HAP-1 (cell line): Measurements from ENCODE around the gene NTSR2.

Source experiments
- DNase-seq, 2 experiments: peaks; one replicate each; pipeline ENCODE4 v3.0.0-alpha.2; 2016 to 2020; ENCODE audit warnings: low spot score in 2 of 2
- H3K27me3 ChIP-seq: fragments of 250-450 bp; sonication (Bioruptor Pico); 2 replicates; pipeline ENCODE4 v1.5.1; 2020; ENCODE audit warnings: low read depth, mild to moderate bottlenecking, moderate library complexity
- H3K36me3 ChIP-seq: fragments of 250-450 bp; sonication (Bioruptor Pico); replicated peaks from 2 replicates; pipeline ENCODE4 v1.5.1; 2020; ENCODE audit warnings: mild to moderate bottlenecking
- H3K4me1 ChIP-seq: fragments of 250-450 bp; sonication (Bioruptor Pico); 2 replicates; pipeline ENCODE4 v1.5.1; 2020; ENCODE audit warnings: mild to moderate bottlenecking
- H3K4me3 ChIP-seq: fragments of 250-450 bp; sonication (Bioruptor Pico); 2 replicates; pipeline ENCODE4 v1.5.1; 2020; ENCODE audit warnings: mild to moderate bottlenecking, moderate library complexity
- H3K9me3 ChIP-seq: fragments of 250-450 bp; sonication (Bioruptor Pico); 2 replicates; pipeline ENCODE4 v1.5.1; 2020; ENCODE audit warnings: mild to moderate bottlenecking, moderate library complexity
- in situ Hi-C: fragments of 300-500 bp; cut with MboI; formaldehyde crosslinking; loops from 3 replicates; pipeline ENCODE4 v1.14.3; 2020; ENCODE audit warnings: low sequenced_read_pairs, inconsistent platforms, mixed read lengths

The NTSR2 gene

DNA sequence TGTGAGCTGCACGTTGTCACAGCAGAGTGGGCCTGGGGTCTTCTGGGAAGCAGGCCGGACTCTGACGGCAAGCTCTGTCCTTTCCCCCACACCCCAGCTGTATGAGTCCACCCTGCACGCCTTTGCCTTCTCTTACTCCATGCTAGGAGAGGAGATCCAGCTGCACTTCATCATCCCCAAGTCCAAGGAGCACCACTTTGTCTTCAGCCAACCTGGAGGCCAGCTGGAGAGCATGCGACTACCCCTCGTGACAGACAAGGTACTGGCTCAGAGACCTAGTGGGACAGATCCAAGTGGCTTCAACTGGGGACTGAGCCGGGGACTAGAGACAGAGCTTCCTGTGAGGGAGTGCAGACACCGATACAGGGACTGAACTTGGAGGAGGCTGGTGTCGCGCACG lies 40.1 kb downstream of the NTSR2 start:
- H3K27me3 ChIP-seq, result no peaks in the 10 kb centered on the region
- H3K9me3 ChIP-seq, result no peaks in the 10 kb centered on the region
- H3K4me3 ChIP-seq, result no peak overlapping the region
- no peaks in the 10 kb centered on the region for H3K4me1 ChIP-seq
- no peaks in the 10 kb centered on the region for H3K36me3 ChIP-seq
- in situ Hi-C loops, result no loop called here
- DNase-seq, result no peak

DNA sequence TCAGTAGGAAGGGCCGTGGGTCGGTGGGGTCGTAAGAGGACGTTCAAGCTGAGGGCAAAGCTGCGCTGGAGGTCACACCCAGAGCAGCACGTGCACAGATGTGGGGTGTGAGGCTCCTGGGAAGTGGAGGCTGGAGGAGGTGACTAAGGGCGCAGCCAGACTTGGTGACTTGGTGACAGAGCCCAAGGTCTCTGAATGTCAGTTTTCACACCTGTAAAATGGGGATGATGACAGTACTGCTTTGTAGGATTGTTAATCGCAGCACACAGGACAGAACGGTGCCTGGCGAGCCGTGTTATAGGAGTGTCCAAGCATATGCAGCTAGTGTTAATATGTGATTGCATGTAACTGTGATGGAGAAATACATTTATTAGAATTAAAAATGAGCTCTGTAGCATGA lies 40.8 kb downstream of the NTSR2 start:
- no peak for DNase-seq
- no peaks in the 10 kb centered on the region for H3K4me1 ChIP-seq
- H3K4me3 ChIP-seq, result no peak overlapping the region
- H3K9me3 ChIP-seq, result no peaks in the 10 kb centered on the region
- H3K27me3 ChIP-seq, result no peaks in the 10 kb centered on the region
- in situ Hi-C loops, result no loop called here
- H3K36me3 ChIP-seq, result no peaks in the 10 kb centered on the region

DNA sequence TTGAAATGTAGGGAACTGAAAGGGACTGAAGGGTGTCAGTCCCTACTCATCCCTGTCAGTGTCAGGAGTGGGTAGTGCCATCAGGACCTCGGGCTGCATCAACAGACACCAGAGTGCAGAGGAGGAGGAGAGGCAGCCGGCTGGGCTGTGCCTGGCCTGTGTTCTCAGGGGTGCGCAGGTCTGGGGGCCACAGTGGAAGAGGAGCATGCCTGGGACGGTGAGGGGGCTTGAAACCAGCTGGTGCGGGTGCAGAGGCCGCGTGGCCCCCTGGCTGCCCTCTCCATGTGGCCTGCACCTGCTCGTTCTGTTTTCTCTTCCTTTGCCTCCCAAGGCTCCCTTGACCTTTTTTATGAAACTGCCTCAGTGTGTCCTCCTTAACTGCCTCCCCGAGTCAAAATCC lies 41.3 kb downstream of the NTSR2 start:
- DNase-seq, result no peak
- Histone ChIP-seq H3K4me1 (no peaks in the 10 kb centered on the region), H3K4me3 (no peak overlapping the region), H3K9me3 (no peaks in the 10 kb centered on the region), H3K27me3 (no peaks in the 10 kb centered on the region), H3K36me3 (no peaks in the 10 kb centered on the region)
- in situ Hi-C loops, result no loop called here

DNA sequence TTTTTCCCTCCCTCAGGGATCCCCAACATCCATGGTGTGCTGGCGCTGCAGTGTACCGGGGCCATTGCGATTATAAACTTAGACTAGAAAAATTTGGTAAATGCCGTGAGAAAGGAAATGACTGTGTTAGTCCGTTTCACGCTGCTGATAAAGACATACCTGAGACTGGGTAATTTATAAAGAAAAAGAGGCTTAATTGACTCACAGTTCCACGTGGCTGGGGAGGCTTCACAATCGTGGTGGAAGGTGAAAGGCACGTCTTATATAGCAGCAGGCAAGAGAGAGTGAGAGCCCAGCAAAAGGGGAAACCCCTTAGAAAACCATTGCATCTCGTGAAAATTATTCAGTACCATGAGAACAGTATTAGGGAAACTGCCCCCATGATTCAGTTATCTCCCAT lies 44.3 kb downstream of the NTSR2 start:
- no peaks in the 10 kb centered on the region for H3K4me1 ChIP-seq
- DNase-seq, result no peak
- H3K27me3 ChIP-seq, result no peaks in the 10 kb centered on the region
- no peaks in the 10 kb centered on the region for H3K9me3 ChIP-seq
- H3K4me3 ChIP-seq, result no peak overlapping the region
- in situ Hi-C loops, result no loop called here
- H3K36me3 ChIP-seq, result no peaks in the 10 kb centered on the region

DNA sequence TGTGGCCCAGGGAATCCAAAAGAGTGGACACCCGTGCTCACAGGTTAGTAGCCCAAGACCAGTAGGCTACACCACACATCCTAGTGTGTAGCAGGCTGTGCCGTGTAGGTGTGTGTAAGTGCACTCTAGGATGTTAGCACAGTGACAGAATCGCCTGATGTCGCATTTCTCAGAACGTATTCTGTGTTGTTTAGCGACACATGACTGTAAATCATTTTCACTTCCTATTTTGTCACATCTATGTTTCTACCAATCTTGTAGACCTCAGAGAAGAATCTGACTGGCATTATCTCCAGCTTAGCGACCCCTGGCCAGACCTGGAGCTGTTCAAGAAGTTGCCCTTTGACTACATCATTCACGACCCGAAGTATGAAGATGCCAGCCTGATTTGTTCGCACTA lies 45.1 kb downstream of the NTSR2 start:
- in situ Hi-C loops, result no loop called here
- Histone ChIP-seq H3K27me3 (no peaks in the 10 kb centered on the region), H3K4me1 (no peaks in the 10 kb centered on the region), H3K36me3 (no peaks in the 10 kb centered on the region), H3K9me3 (no peaks in the 10 kb centered on the region), H3K4me3 (no peak overlapping the region)
- DNase-seq, result no peak

DNA sequence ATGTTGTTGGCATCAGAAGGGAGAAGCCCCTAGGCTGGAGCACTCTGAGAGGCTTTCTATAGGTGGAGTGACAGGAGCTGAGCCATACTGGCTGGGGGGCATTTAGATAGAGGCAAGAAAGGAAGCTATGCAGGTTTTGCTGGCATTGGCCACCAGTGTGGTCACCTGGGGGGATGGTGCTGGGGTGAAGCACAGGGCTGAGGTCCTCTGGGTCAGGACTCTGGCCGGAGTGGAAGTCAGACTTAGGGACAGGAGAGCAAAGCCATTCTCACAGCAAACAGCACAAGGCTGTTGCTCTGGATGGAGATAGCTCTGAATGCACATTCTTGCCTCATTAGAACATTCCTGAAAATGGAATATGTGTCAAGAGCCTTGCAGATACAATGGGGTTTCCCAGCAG lies 47.4 kb downstream of the NTSR2 start:
- in situ Hi-C loops, result no loop called here
- Histone ChIP-seq H3K4me3 (no peak overlapping the region), H3K27me3 (no peaks in the 10 kb centered on the region), H3K9me3 (no peaks in the 10 kb centered on the region), H3K36me3 (no peaks in the 10 kb centered on the region), H3K4me1 (no peaks in the 10 kb centered on the region)
- DNase-seq, result no peak

DNA sequence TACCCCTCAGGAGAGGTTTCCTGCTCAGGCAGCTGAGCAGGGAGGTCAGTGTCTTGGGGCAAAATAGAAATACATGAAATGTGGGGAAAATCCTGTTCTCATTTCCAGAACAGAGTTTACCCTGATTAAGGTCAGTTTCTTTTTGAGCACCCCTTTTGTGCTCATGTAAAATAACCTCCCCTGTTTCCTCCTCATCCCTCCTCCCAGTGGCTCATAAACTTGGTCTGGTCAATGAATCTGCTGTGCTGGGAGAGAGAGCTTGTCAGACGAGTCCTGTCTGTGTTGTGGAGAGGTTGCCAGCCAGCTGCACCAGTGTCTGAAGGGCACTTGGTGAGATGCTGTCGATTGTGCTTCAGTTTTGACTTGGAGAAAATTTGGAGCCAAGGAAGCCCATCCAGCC lies 48.6 kb downstream of the NTSR2 start:
- H3K36me3 ChIP-seq, result no peaks in the 10 kb centered on the region
- DNase-seq, result no peak
- H3K4me1 ChIP-seq, result no peaks in the 10 kb centered on the region
- H3K9me3 ChIP-seq, result no peaks in the 10 kb centered on the region
- no peak overlapping the region for H3K4me3 ChIP-seq
- no peaks in the 10 kb centered on the region for H3K27me3 ChIP-seq
- in situ Hi-C loops, result no loop called here

DNA sequence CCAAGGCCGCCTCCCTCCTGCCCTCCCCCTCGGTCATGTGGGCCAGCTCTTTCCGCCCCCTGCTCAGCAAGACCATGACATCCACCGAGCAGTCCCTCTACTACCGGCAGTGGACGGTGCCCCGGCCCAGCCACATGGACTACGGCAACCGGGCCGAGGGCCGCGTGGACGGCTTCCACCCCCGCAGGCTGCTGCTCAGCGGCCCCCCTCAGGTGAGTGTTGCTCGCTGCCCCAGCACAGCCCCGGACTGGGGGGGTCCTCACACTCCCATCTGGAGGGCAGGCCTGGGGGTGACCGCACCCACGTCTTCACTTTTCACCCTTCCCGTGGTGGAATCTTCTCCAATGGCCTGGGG lies 51.3 kb downstream of the NTSR2 start:
- Histone ChIP-seq H3K36me3 (no peaks in the 10 kb centered on the region), H3K27me3 (no peaks in the 10 kb centered on the region), H3K4me1 (no peaks in the 10 kb centered on the region), H3K4me3 (no peak overlapping the region), H3K9me3 (no peaks in the 10 kb centered on the region)
- no peak for DNase-seq
- in situ Hi-C loops, result no loop called here

DNA sequence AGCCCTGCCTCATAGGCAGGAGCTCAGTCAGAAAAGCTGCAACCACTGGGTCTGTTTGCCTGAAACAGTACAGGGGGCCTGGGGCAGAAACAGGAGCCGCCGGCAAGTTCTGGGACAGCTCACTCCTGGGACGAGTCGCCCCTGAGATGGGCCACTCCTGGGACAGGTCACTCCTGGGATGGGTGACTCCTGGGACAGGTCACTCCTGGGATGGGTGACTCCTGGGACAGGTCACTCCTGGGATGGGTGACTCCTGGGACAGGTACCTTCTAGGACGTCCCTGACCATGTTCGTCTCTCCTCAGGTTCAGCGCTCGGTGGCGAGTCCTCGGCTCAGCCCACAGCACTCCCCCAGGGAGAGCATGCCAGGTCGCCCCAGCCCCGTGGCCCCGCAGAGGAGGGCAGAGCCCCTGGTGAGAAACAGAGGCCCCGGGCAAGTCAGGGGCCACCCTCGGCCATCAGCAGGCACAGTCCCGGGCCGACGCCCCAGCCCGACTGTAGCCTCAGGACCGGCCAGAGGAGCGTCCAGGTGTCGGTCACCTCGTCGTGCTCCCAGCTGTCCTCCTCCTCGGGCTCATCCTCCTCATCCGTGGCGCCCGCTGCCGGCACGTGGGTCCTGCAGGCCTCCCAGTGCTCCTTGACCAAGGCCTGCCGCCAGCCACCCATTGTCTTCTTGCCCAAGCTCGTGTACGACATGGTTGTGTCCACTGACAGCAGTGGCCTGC lies 51.8 kb downstream of the NTSR2 start:
- Histone ChIP-seq H3K4me3 (no peak overlapping the region), H3K9me3 (no peaks in the 10 kb centered on the region), H3K4me1 (no peaks in the 10 kb centered on the region), H3K36me3 (no peaks in the 10 kb centered on the region), H3K27me3 (no peaks in the 10 kb centered on the region)
- DNase-seq, result no peak
- in situ Hi-C loops, result no loop called here

DNA sequence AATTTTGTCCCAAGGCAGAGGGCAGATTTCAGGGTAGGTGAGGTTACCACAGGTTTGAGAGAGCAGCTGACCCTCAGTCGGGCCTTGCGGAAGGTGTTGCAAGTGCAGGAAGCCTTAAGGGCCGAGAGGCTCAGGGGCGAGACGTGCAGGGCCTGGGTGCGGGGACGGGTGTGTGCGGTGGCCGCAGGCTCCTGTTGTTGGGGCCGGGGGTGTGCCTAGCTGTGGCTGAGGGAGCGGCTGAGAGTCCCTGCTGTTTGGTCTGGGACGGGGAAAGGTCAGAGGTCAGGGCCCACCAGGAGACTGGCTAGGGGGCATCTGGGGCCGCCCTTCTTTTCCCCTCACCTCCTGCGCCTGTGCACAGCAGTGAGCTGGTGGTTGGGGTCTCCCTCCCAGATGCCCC lies 52.5 kb downstream of the NTSR2 start:
- H3K27me3 ChIP-seq, result no peaks in the 10 kb centered on the region
- in situ Hi-C loops, result no loop called here
- no peaks in the 10 kb centered on the region for H3K9me3 ChIP-seq
- no peaks in the 10 kb centered on the region for H3K4me1 ChIP-seq
- DNase-seq, result no peak
- no peaks in the 10 kb centered on the region for H3K36me3 ChIP-seq
- H3K4me3 ChIP-seq, result no peak overlapping the region

DNA sequence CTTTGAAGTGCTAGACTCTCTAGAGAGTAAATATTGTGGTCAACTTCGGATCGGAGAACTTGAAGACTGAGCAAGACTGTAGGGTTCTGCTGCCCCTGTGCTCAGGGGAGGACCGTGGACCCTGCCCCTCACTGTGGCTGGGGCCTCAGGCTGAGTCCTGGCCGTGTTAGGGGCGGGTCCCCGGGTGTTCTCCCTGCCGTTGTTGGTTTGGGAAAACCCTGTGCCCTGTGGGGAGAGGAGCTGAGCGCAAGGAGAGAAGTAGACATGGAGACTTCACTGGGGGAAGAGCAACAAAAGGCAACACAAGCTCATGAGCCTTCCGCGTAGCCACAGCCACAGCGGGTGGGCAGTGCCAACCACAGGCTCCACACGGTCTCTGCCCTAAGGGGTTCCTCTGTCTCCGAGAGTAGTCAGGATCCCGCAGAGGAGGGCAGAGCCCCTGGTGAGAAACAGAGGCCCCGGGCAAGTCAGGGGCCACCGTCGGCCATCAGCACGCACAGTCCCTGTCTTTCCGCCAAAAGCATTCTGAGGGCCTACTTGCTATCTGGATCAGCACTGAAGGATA lies 53.1 kb downstream of the NTSR2 start:
- in situ Hi-C loops, result no loop called here

DNA sequence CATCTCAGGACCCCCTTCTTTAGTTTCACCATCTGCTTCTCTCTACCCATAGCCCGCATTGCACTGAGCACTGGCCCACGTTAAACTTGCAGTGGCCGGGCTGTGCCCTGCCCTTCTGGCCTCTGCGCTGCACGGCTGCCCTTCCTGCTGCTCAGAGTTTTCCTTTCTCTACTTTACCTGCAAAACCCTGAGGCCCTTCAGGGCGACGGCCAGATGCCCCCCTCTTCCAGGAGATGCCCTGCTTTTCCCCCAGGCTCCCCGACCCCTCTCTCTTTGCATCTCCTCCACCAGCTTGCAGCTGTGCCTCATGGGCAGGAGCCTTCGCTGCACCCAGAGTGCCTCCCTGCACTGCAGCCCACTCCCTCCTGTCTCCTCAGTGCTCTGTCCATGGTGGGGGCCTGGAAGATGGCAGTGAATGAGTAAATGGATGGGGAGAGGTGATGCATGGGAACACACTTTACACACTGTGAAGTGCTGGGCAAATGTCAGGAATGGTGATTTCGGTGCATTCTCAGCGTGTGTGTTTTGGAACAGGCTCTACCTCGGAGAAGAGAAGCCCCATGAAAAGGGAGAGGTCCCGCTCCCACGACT lies 53.8 kb downstream of the NTSR2 start:
- in situ Hi-C loops, result no loop called here

More for the DNA sequence above, 53.1 kb downstream of the NTSR2 start:
- Histone ChIP-seq H3K4me3 (no peak overlapping the region), H3K36me3 (no peaks in the 10 kb centered on the region), H3K4me1 (no peaks in the 10 kb centered on the region), H3K27me3 (no peaks in the 10 kb centered on the region), H3K9me3 (no peaks in the 10 kb centered on the region)
- no peak for DNase-seq

DNA sequence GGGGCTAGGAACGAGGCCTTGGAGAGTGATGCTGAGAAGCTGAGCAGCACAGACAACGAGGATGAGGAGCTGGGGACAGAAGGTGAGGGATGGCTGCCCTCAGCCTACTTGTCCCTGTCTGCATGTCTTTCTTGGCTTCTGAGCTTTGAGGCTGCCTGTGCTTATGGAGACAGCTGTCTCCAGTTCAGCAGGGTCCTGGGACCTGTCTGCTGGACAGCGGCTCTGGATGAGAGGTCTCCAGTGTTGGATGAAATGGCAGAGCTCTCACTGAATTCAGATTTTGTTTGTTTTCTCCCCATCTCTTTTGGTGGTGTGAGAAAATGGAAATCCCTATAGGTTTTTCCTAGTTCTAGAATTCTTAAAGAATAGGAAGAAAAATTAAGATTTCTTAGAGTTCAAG lies 54.8 kb downstream of the NTSR2 start:
- Histone ChIP-seq H3K27me3 (no peaks in the 10 kb centered on the region), H3K36me3 (no peaks in the 10 kb centered on the region), H3K4me3 (no peak overlapping the region), H3K4me1 (no peaks in the 10 kb centered on the region), H3K9me3 (no peaks in the 10 kb centered on the region)
- in situ Hi-C loops, result no loop called here
- no peak for DNase-seq

More for the DNA sequence above, 53.8 kb downstream of the NTSR2 start:
- no peaks in the 10 kb centered on the region for H3K36me3 ChIP-seq
- H3K27me3 ChIP-seq, result no peaks in the 10 kb centered on the region
- DNase-seq, result no peak
- H3K4me1 ChIP-seq, result no peaks in the 10 kb centered on the region
- no peak overlapping the region for H3K4me3 ChIP-seq
- H3K9me3 ChIP-seq, result no peaks in the 10 kb centered on the region

DNA sequence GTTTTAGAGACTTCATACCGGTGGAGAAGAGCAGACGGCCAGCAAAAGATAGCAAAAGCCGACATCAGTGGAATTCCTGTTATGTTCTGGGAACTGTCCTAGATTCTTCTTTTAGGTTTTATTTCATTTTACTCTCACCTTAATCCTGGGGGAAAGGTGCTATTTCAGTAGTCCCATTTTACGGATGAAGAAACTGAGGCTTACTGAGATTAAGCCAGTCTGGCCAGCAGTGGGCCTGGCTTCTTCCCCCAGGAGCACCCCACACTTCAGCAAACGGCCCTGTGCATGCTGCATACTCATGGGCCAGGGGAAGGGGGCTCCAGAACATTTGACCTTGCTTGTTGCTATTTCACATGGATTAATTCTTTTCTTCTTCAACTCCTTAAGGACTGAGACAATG lies 56.7 kb downstream of the NTSR2 start:
- Histone ChIP-seq H3K36me3 (no peaks in the 10 kb centered on the region), H3K9me3 (no peaks in the 10 kb centered on the region), H3K27me3 (no peaks in the 10 kb centered on the region), H3K4me1 (no peaks in the 10 kb centered on the region), H3K4me3 (no peak overlapping the region)
- DNase-seq, result no peak
- in situ Hi-C loops, result no loop called here
